GM23248 (cell line): ENCODE data around the gene RAPGEF2. TPM values are rescaled to one million over a fixed set of nuclear protein-coding genes. Genes with fewer than 3 reads are reported as not detected.

Experiments
- DNase-seq: peaks from one replicate; pipeline ENCODE4 v3.0.0-alpha.2; 2015
- H2AFZ ChIP-seq: fragments of 200-600 bp; sonication (generic); 2 replicates; pipeline ENCODE4 v1.6.1; 2016; ENCODE audit warnings: antibody characterized with exemption
- H3F3A ChIP-seq: fragments of 200-600 bp; sonication (generic); 2 replicates; pipeline ENCODE4 v1.6.1; 2016; ENCODE audit warnings: mild to moderate bottlenecking, antibody characterized with exemption, mixed run types; ENCODE audit not compliant: insufficient read depth
- H3K27ac ChIP-seq: fragments of 200-600 bp; sonication (generic); 2 replicates; pipeline ENCODE4 v1.5.1; 2016; ENCODE audit warnings: mild to moderate bottlenecking
- H3K27me3 ChIP-seq: fragments of 200-600 bp; sonication (generic); replicated peaks from 2 replicates; pipeline ENCODE4 v1.6.1; 2016; ENCODE audit warnings: mild to moderate bottlenecking; ENCODE audit not compliant: insufficient read depth
- H3K36me3 ChIP-seq: fragments of 200-600 bp; sonication (generic); 2 replicates; pipeline ENCODE4 v1.6.1; 2016; ENCODE audit warnings: low read depth, mild to moderate bottlenecking
- H3K4me1 ChIP-seq: fragments of 200-600 bp; sonication (generic); 2 replicates; pipeline ENCODE4 v1.6.1; 2016; ENCODE audit warnings: mild to moderate bottlenecking; ENCODE audit not compliant: insufficient read depth
- H3K4me2 ChIP-seq: fragments of 200-600 bp; sonication (generic); one replicate; pipeline ENCODE4 v1.6.1; 2016; ENCODE audit warnings: mild to moderate bottlenecking; ENCODE audit not compliant: unreplicated experiment
- H3K4me3 ChIP-seq: fragments of 200-600 bp; sonication (generic); 2 replicates; pipeline ENCODE4 v1.5.1; 2016; ENCODE audit warnings: mild to moderate bottlenecking
- H3K79me2 ChIP-seq: fragments of 200-600 bp; sonication (generic); 2 replicates; pipeline ENCODE4 v1.6.1; 2016; ENCODE audit warnings: mild to moderate bottlenecking; ENCODE audit not compliant: insufficient read depth
- H3K9ac ChIP-seq: fragments of 200-600 bp; sonication (generic); 2 replicates; pipeline ENCODE4 v1.6.1; 2016; ENCODE audit warnings: mild to moderate bottlenecking
- H3K9me2 ChIP-seq: fragments of 200-600 bp; sonication (generic); 2 replicates; pipeline ENCODE4 v1.6.1; 2016; ENCODE audit warnings: mixed run types, mild to moderate bottlenecking, moderate library complexity; ENCODE audit not compliant: insufficient read depth
- H3K9me3 ChIP-seq: fragments of 200-600 bp; sonication (generic); one replicate; pipeline ENCODE4 v1.6.1; 2017; ENCODE audit warnings: low read depth
- H4K20me1 ChIP-seq: fragments of 200-600 bp; sonication (generic); 2 replicates; pipeline ENCODE4 v1.6.0; 2016; ENCODE audit not compliant: insufficient read depth
- EZH2 ChIP-seq: fragments of 200-600 bp; sonication (generic); IDR thresholded peaks from 2 replicates; pipeline ENCODE4 v1.6.1; 2018; ENCODE audit warnings: antibody characterized with exemption, mild to moderate bottlenecking; ENCODE audit not compliant: insufficient read depth, poor library complexity, severe bottlenecking
- EZH2phosphoT487 ChIP-seq: fragments of 200-600 bp; sonication (generic); IDR thresholded peaks from 2 replicates; pipeline ENCODE4 v1.6.1; 2018; ENCODE audit warnings: antibody characterized with exemption, moderate library complexity, mild to moderate bottlenecking, low read depth; ENCODE audit not compliant: insufficient read depth
- WGBS, 2 experiments: methylation state at CpG; one replicate each; pipeline ENCODE4 v1.1.6; 2015 to 2017; ENCODE audit warnings: low lambda C conversion rate in 2 of 2, low coverage in 1 of 2; ENCODE audit errors: missing lambda C conversion rate in 2 of 2; 5-methylcytosine and 5-hydroxymethylcytosine counted together
- in situ Hi-C: fragments of 300-500 bp; cut with MboI; formaldehyde crosslinking; loops from 2 replicates; pipeline ENCODE4 v1.15.0; 2020
- polyA plus RNA-seq: library from polyadenylated mRNA; unstranded; fragments of >200 nt; fragmentation: Nextera tagmentation; extraction: Ambion mirVana; gene quantifications from 2 replicates; pipeline ENCODE4 v1.2.1, GENCODE V29; 2016
- total RNA-seq: library from RNA; depleted of rRNA; stranded (reverse); fragments of >200 nt; shearing (Covaris generic); gene quantifications from 2 replicates; pipeline ENCODE4 v1.2.3, GENCODE V29; 2014

The RAPGEF2 gene
- total and polyA plus RNA-seq, 2 experiments from 2014 or later: 6.6 to 21.7 TPM

DNA sequence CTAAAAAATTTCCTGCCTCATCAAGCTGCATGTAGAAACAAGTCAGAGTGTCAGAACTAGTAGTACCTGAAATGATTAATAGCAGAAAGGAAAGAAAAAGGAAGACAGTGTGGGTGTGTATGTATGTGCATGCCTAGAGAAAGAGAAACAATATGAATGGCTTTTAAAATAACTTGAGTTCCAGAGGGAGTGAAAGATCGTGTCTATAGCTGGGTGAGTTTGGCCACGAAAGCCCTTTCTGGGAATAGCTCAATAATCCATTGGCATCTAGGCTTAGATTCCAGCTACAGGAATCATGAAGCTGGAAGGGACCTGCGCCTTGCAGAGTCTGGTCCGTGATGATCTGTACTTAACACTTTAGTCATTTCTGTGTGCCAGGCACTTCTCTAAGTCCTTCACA, 195.6 kb downstream of the RAPGEF2 start:
- DNase-seq: peak; percentile 89
- Histone ChIP-seq H3F3A (peaks cover 12% of the 10 kb centered on the region), H3K27ac (peak overlapping the region; percentile 73), H3K9ac (peak overlapping the region; percentile 45), H3K36me3 (no peaks in the 10 kb centered on the region), H3K4me1 (peaks cover 49% of the 10 kb centered on the region), H3K4me2 (peak overlapping the region; percentile 77), H3K4me3 (peak overlapping the region; percentile 55), H3K27me3 (no peaks in the 10 kb centered on the region), H3K79me2 (peaks cover 18% of the 10 kb centered on the region; the same call in 1 of the 2 replicates), H3K9me3 (no peaks in the 10 kb centered on the region), H2AFZ (peak overlapping the region; percentile 12), H4K20me1 (no peaks in the 10 kb centered on the region), H3K9me2 (no peaks in the 10 kb centered on the region)
- in situ Hi-C loops: no loop called here
- WGBS, 2 experiments: 1 to 2% methylated on average over 4 of the region's 4 CpGs
- TF ChIP-seq EZH2 (no peak), EZH2phosphoT487 (no peak)

GRCh38 chr4:159303435-159303834, 200.6 kb downstream of the RAPGEF2 start:
- 98 to 99% methylated on average over 4 of the region's 4 CpGs for WGBS, 2 experiments
- Histone ChIP-seq H3K36me3 (no peaks in the 10 kb centered on the region), H3K4me1 (peaks cover 23% of the 10 kb centered on the region), H3F3A (peaks cover 19% of the 10 kb centered on the region), H3K9ac (no peak overlapping the region), H3K9me3 (no peaks in the 10 kb centered on the region), H2AFZ (no peak overlapping the region), H3K4me3 (no peak overlapping the region), H3K27me3 (no peaks in the 10 kb centered on the region), H3K79me2 (peaks cover 30% of the 10 kb centered on the region), H3K27ac (no peak overlapping the region), H3K4me2 (no peak overlapping the region), H4K20me1 (no peaks in the 10 kb centered on the region), H3K9me2 (no peaks in the 10 kb centered on the region)
- DNase-seq: no peak
- TF ChIP-seq EZH2phosphoT487 (no peak), EZH2 (no peak)
- in situ Hi-C loops: no loop called here

DNA sequence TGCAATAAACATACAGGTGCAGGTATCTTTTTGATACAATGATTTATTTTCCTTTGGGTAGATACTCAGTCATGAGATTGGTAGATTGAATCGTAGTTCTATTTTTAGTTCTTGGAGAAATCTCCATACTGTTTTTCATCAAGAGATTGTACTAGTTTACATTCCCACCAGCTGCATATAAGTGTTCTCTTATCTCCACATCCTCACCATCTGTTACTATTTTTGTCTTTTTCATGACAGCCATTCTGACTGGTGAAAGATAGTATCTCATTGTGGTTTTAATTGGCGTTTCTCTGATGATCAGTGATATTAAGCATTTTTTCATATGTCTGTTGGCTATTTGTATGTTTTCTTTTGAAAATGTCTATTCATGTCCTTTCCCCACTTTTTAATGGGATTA, 202.2 kb downstream of the RAPGEF2 start:
- Histone ChIP-seq H3K9me3 (no peaks in the 10 kb centered on the region), H3K27me3 (no peaks in the 10 kb centered on the region), H3K9me2 (no peaks in the 10 kb centered on the region), H3K4me2 (no peak overlapping the region), H3K4me3 (no peak overlapping the region), H3K4me1 (peaks cover 21% of the 10 kb centered on the region), H3K36me3 (no peaks in the 10 kb centered on the region), H2AFZ (no peak overlapping the region), H3K79me2 (peaks cover 34% of the 10 kb centered on the region), H3K27ac (no peak overlapping the region), H3K9ac (no peak overlapping the region), H3F3A (peaks cover 26% of the 10 kb centered on the region), H4K20me1 (no peaks in the 10 kb centered on the region)
- in situ Hi-C loops: no loop called here
- TF ChIP-seq EZH2phosphoT487: no peak
- no peak for TF ChIP-seq EZH2
- no peak for DNase-seq
- WGBS, 2 experiments: 69 to 81% methylated on average over 2 of the region's 2 CpGs

DNA sequence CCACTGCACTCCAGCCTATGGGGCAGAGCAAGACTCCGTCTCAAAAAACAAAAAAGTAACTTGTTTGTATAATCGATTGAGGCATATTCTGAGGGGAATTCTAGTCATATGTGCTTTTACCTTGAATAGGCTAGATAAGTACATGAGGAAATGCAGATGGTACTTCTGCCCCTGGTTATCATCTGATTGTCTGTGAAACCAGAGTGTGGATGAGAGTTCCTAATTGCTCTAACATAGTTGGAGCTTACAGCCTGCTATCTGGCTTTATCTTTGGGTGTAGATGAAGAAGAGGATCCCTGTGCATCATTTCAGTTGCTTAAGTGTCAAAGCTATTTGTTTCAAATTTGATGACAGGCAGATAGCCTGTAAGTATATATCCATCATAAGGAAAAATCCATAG, 205.1 kb downstream of the RAPGEF2 start:
- H3K9me2 ChIP-seq: no peaks in the 10 kb centered on the region
- H3K4me3 ChIP-seq: no peak overlapping the region
- H3K9ac ChIP-seq: no peak overlapping the region
- peak overlapping the region; percentile 70 for H3K27ac ChIP-seq
- DNase-seq: no peak
- H3K27me3 ChIP-seq: no peaks in the 10 kb centered on the region
- peak overlapping the region; percentile 74 for H3K4me2 ChIP-seq
- 94% methylated on average over 2 of the region's 2 CpGs for WGBS, 2 experiments
- in situ Hi-C loops: no loop called here
- peaks cover 27% of the 10 kb centered on the region for H3F3A ChIP-seq
- no peaks in the 10 kb centered on the region for H3K36me3 ChIP-seq
- H3K79me2 ChIP-seq: peaks cover 55% of the 10 kb centered on the region
- peaks cover 21% of the 10 kb centered on the region for H3K4me1 ChIP-seq
- no peaks in the 10 kb centered on the region for H3K9me3 ChIP-seq
- TF ChIP-seq EZH2 (no peak), EZH2phosphoT487 (no peak)
- H2AFZ ChIP-seq: no peak overlapping the region
- H4K20me1 ChIP-seq: no peaks in the 10 kb centered on the region
